ENCODE data around the gene CHCHD3. TPM values are rescaled to one million over a fixed set of nuclear protein-coding genes. Genes with fewer than 3 reads are reported as not detected.

Gene CHCHD3
- total and polyA plus RNA-seq, 4 donors = 25.5 to 37.8 (median 31.8) TPM

- TF ChIP-seq REST (IDR thresholded peaks at IDR 0.05) (no peak), HNF4A (conservative IDR thresholded peaks at IDR 0.05) (no peak), SP1 (IDR thresholded peaks at IDR 0.05) (no peak), FOXA2 (IDR thresholded peaks at IDR 0.05) (no peak), TAF1 (conservative IDR thresholded peaks at IDR 0.05) (no peak), MAX (IDR thresholded peaks at IDR 0.05) (no peak), YY1 (IDR thresholded peaks at IDR 0.05) (no peak)
These were observed 224.9 kb downstream of the CHCHD3 start (continued) for GRCh38 chr7:132857031-132857430.

DNA sequence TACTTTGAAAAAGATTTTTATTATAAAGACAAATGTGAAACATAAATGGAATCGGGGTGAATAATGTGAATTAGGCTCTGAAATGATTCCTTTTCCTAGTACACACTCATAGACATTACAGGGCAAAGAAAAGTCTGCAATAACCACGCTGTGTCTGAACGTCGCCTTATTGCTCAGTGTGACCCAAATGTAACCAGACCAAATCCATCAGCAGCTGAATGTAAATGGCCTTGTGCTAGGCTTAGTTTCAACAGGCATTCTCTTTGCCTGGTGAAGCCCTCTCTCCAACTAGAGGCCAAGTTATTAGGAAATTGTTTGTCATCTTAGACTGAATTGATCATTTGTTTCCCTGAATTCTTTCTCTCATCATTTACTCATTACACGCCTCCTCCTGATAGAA is 225.5 kb downstream of the CHCHD3 start:
- H3K36me3 ChIP-seq (ENCODE audit: control insufficient read depth in 4 of 4, insufficient read depth in 3 of 4, low read depth in 1 of 4, low read length in 3 of 4) = no peaks in the 10 kb centered on the region
- H3K4me3 ChIP-seq (ENCODE audit: low read depth in 1 of 3, low read length in 3 of 3) = no peak overlapping the region
- no peak overlapping the region for H3K27ac ChIP-seq (ENCODE audit: low read depth in 1 of 2, low read length in 2 of 2)
- H3K9ac ChIP-seq (ENCODE audit: low read depth in 1 of 2, low read length in 2 of 2) = no peak overlapping the region
- WGBS = 97% methylated on average over 5 of the region's 5 CpGs
- no peaks in the 10 kb centered on the region for H3K27me3 ChIP-seq (ENCODE audit: control insufficient read depth in 4 of 4, insufficient read depth in 4 of 4, low read length in 3 of 4)
- TF ChIP-seq HNF4A (conservative IDR thresholded peaks at IDR 0.05) (no peak), REST (IDR thresholded peaks at IDR 0.05) (no peak), SP1 (IDR thresholded peaks at IDR 0.05) (no peak), YY1 (IDR thresholded peaks at IDR 0.05) (no peak), FOXA1 (IDR thresholded peaks at IDR 0.05) (no peak), GABPA (IDR thresholded peaks at IDR 0.05 in 1 of 2, conservative IDR thresholded peaks at IDR 0.05 in 1 of 2) (no peak), EGR1 (IDR thresholded peaks at IDR 0.05; ENCODE audit: low read depth in 2 of 2) (no peak), TAF1 (conservative IDR thresholded peaks at IDR 0.05) (no peak), ZBTB33 (IDR thresholded peaks at IDR 0.05) (no peak)
- TF ChIP-seq, protein P1, sequence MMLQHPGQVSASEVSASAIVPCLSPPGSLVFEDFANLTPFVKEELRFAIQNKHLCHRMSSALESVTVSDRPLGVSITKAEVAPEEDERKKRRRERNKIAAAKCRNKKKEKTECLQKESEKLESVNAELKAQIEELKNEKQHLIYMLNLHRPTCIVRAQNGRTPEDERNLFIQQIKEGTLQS (IDR thresholded peaks at IDR 0.05) = no peak
- TF ChIP-seq, protein P2, sequence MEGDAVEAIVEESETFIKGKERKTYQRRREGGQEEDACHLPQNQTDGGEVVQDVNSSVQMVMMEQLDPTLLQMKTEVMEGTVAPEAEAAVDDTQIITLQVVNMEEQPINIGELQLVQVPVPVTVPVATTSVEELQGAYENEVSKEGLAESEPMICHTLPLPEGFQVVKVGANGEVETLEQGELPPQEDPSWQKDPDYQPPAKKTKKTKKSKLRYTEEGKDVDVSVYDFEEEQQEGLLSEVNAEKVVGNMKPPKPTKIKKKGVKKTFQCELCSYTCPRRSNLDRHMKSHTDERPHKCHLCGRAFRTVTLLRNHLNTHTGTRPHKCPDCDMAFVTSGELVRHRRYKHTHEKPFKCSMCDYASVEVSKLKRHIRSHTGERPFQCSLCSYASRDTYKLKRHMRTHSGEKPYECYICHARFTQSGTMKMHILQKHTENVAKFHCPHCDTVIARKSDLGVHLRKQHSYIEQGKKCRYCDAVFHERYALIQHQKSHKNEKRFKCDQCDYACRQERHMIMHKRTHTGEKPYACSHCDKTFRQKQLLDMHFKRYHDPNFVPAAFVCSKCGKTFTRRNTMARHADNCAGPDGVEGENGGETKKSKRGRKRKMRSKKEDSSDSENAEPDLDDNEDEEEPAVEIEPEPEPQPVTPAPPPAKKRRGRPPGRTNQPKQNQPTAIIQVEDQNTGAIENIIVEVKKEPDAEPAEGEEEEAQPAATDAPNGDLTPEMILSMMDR (IDR thresholded peaks at IDR 0.05; ENCODE audit: low read depth, low read length, missing input control) = no peak
- no peak for DNase-seq (ENCODE audit: low spot score)
- no peaks in the 10 kb centered on the region for H3K4me1 ChIP-seq (ENCODE audit: control insufficient read depth in 4 of 4, insufficient read depth in 4 of 4, low read length in 3 of 4)
- H3K9me3 ChIP-seq (ENCODE audit: control insufficient read depth in 4 of 4, low read length in 3 of 4) = no peaks in the 10 kb centered on the region

Measured in liver (tissue), 9 donors.